ENCODE data around the gene MEPCE. TPM values are rescaled to one million over a fixed set of nuclear protein-coding genes. Genes with fewer than 3 reads are reported as not detected.

Gene MEPCE
- total and polyA plus RNA-seq, 9 of the 15 experiments (the other 6 are each of a cell fraction or from before 2014, with no cell fraction given): 10.9 to 76.3 (median 44.1) TPM

DNA sequence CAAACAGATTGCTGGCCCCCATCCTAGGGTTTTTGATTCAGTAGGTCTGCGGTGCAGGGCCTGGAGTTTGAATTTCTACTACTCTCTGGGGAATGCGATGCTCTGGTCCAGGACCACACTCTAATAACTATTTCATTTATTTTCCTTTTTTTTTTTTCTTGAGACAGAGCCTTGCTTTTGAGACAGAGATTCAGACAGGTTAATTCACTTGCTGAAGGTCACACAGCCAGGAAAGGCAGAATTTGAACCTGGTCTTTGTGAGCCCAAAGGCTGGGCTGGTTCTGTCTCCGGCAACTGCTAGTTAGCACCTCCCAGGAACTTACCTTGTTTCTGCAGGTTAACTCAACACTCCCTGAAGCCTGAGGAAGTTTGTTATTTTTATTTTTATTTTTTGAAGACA is 22.9 kb downstream of the MEPCE start:
- in situ Hi-C loops (cut with MboI): loop anchor here (25.0 kb wide), 1 partner anchor 110 kb away; the partner anchor contains the start of gene SAP25
- 76% methylated on average over 3 of the region's 3 CpGs for whole genome bisulfite sequencing (ENCODE audit: insufficient coverage, low coverage, missing lambda C conversion rate)
- Histone ChIP-seq H3K27ac (ENCODE audit: extremely low read depth, low read depth, low read length) (no peak overlapping the region), H3K4me3 (no peak overlapping the region), H3K9ac (ENCODE audit: insufficient read depth in 1 of 2, low read depth in 2 of 2, low read length in 2 of 2) (no peak overlapping the region), H3K36me3 (ENCODE audit: control insufficient read depth, insufficient read depth, low read length) (no peaks in the 10 kb centered on the region), H4K20me1 (replicated peaks; ENCODE audit: control insufficient read depth, insufficient read depth, low read length) (no peaks in the 10 kb centered on the region), H3K9me1 (ENCODE audit: control insufficient read depth, insufficient read depth, low read length) (no peaks in the 10 kb centered on the region), H3K4me1 (replicated peaks in 1 of 2; ENCODE audit: control insufficient read depth in 2 of 2, insufficient read depth in 2 of 2, low read length in 2 of 2) (peaks cover 3 to 31% of the 10 kb centered on the region in 2 experiments; a peak in 3 of 5 replicates), H3K79me2 (ENCODE audit: control insufficient read depth, insufficient read depth, low read length) (peaks cover 5% of the 10 kb centered on the region; the same call in 2 of the 3 replicates), H3K4me2 (ENCODE audit: insufficient read depth, low read length) (no peak overlapping the region), H3K9me3 (replicated peaks; ENCODE audit: control insufficient read depth, insufficient read depth, low read depth, low read length) (no peaks in the 10 kb centered on the region), H2AFZ (ENCODE audit: low read depth, low read length) (no peak overlapping the region), H3K27me3 (ENCODE audit: control insufficient read depth in 2 of 2, insufficient read depth in 2 of 2, low read length in 2 of 2) (no peaks in the 10 kb centered on the region)
- intact Hi-C loops (cut with micrococcal nuclease): no loop called here
- FAIRE-seq: no peak
- POLR2A ChIA-PET: interaction anchor here (0.7 to 3.3 kb wide), 3 partner anchors 10 to 106 kb away, joined by 3 to 20 read pairs (median 4); partner anchors contain the start of genes MEPCE and ZCWPW1
- no TSS peak for BruUV-seq (replicated peaks)
- TF ChIP-seq BCOR (IDR thresholded peaks at IDR 0.05) (peak; percentile 91), RBM25 (IDR thresholded peaks at IDR 0.05; ENCODE audit: low read depth, low read length, severe bottlenecking) (peak; percentile 77), ZFP36 (IDR thresholded peaks at IDR 0.05; ENCODE audit: low read depth, low read length, partially characterized antibody) (peak; percentile 46)
- TF ChIP-seq, protein P1, sequence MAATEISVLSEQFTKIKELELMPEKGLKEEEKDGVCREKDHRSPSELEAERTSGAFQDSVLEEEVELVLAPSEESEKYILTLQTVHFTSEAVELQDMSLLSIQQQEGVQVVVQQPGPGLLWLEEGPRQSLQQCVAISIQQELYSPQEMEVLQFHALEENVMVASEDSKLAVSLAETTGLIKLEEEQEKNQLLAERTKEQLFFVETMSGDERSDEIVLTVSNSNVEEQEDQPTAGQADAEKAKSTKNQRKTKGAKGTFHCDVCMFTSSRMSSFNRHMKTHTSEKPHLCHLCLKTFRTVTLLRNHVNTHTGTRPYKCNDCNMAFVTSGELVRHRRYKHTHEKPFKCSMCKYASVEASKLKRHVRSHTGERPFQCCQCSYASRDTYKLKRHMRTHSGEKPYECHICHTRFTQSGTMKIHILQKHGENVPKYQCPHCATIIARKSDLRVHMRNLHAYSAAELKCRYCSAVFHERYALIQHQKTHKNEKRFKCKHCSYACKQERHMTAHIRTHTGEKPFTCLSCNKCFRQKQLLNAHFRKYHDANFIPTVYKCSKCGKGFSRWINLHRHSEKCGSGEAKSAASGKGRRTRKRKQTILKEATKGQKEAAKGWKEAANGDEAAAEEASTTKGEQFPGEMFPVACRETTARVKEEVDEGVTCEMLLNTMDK (IDR thresholded peaks at IDR 0.05; ENCODE audit: borderline replicate concordance, insufficient read depth, low read depth, low read length, poor library complexity, severe bottlenecking): no peak
- CTCF ChIA-PET (ENCODE audit: low intra/inter-chr PET ratio): no interaction called here
- ATAC-seq: no peak
- DNase-seq (ENCODE audit: extremely low read depth in 1 of 4, low spot score in 3 of 4): no peak
